ENCODE data around the gene MAPRE2. TPM values are rescaled to one million over a fixed set of nuclear protein-coding genes. Genes with fewer than 3 reads are reported as not detected.

Gene MAPRE2
- total RNA-seq, 1 experiment from 2014 or later: 29.4 TPM

- Histone ChIP-seq H2AFZ (ENCODE audit: low read length) (no peak overlapping the region), H3K27ac (ENCODE audit: insufficient read length, low read depth, low read length) (no peak overlapping the region), H4K5ac (ENCODE audit: insufficient read length, low read depth, low read length) (no peak overlapping the region), H3K79me1 (ENCODE audit: insufficient read depth, low read depth, low read length, poor library complexity, severe bottlenecking) (no peaks in the 10 kb centered on the region), H3K9me3 (ENCODE audit: control insufficient read depth, low read depth, low read length) (no peaks in the 10 kb centered on the region), H2BK20ac (ENCODE audit: low read depth, low read length, poor library complexity, severe bottlenecking) (no peak overlapping the region), H3K18ac (ENCODE audit: insufficient read length, low read depth, low read length) (no peak overlapping the region), H3K56ac (ENCODE audit: insufficient read length, low read depth, low read length) (no peak overlapping the region), H3T11ph (ENCODE audit: low read length) (no peak overlapping the region), H2BK12ac (ENCODE audit: insufficient read length, low read depth, low read length) (no peak overlapping the region), H3K9ac (ENCODE audit: extremely low read depth, insufficient read length, low read length) (no peak overlapping the region), H4K91ac (ENCODE audit: insufficient read length, low read depth, low read length) (no peak overlapping the region), H3K14ac (ENCODE audit: insufficient read depth, low read length) (no peak overlapping the region), H4K20me1 (ENCODE audit: control insufficient read depth, insufficient read depth, insufficient read length) (no peaks in the 10 kb centered on the region), H3K4ac (ENCODE audit: low read depth, low read length) (no peak overlapping the region), H3K79me2 (ENCODE audit: insufficient read depth, low read length) (no peaks in the 10 kb centered on the region), H3K4me2 (ENCODE audit: insufficient read depth, insufficient read length, low read length) (no peak overlapping the region), H2BK120ac (ENCODE audit: low read depth, low read length, poor library complexity, severe bottlenecking) (no peak overlapping the region), H2AK5ac (ENCODE audit: insufficient read length, low read length) (no peak overlapping the region), H4K8ac (replicated peaks; ENCODE audit: insufficient read length, low read depth, low read length) (no peak overlapping the region), H3K23ac (ENCODE audit: insufficient read length, low read depth, low read length) (no peak overlapping the region), H3K27me3 (ENCODE audit: insufficient read depth, low read length) (no peaks in the 10 kb centered on the region), H2BK5ac (ENCODE audit: insufficient read length, low read length) (no peak overlapping the region), H3K23me2 (ENCODE audit: insufficient read length, low read depth, low read length, poor library complexity, severe bottlenecking) (no peaks in the 10 kb centered on the region), H2BK15ac (ENCODE audit: low read depth, low read length) (no peak overlapping the region), H3K4me1 (ENCODE audit: insufficient read depth, low read length) (no peaks in the 10 kb centered on the region; the same call in 1 of the 2 replicates)
- Mint-ChIP-seq H3K9me3 (no peaks in the 10 kb centered on the region), H3K4me3 (no peak overlapping the region), H3K27ac (peak overlapping the region; percentile 46 to 83 (median 56); a peak in 5 of 7 replicates), H3K27me3 (ENCODE audit: low read depth) (no peaks in the 10 kb centered on the region), H3K4me1 (peaks cover 19 to 27% of the 10 kb centered on the region in 2 experiments), H3K36me3 (ENCODE audit: insufficient read depth in 1 of 3, low read depth in 3 of 3) (peaks cover 0 to 3% (median 0%) of the 10 kb centered on the region in 3 experiments; a peak in 2 of 7 replicates)
- DNase-seq: peak; percentile 78
- no CpG with 5 or more reads among the region's 15 CpGs for WGBS (ENCODE audit: extremely low coverage, insufficient read length, low lambda C conversion rate)
- TF ChIP-seq, protein P1, sequence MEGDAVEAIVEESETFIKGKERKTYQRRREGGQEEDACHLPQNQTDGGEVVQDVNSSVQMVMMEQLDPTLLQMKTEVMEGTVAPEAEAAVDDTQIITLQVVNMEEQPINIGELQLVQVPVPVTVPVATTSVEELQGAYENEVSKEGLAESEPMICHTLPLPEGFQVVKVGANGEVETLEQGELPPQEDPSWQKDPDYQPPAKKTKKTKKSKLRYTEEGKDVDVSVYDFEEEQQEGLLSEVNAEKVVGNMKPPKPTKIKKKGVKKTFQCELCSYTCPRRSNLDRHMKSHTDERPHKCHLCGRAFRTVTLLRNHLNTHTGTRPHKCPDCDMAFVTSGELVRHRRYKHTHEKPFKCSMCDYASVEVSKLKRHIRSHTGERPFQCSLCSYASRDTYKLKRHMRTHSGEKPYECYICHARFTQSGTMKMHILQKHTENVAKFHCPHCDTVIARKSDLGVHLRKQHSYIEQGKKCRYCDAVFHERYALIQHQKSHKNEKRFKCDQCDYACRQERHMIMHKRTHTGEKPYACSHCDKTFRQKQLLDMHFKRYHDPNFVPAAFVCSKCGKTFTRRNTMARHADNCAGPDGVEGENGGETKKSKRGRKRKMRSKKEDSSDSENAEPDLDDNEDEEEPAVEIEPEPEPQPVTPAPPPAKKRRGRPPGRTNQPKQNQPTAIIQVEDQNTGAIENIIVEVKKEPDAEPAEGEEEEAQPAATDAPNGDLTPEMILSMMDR (conservative IDR thresholded peaks at IDR 0.05): peak; percentile 66
Measured at GRCh38 chr18:35122586-35123224, 81.5 kb downstream of the MAPRE2 start.

Measured in H9 (cell line).